Activated T-cell treated with anti-CD3 and anti-CD28 coated beads, Interleukin-2, amount 50 U/mL, for 1 hour (primary cell): ENCODE results near the gene SRSF6.
A peak's percentile ranks its signal among the peaks of the same experiment; 100 is the strongest.
"Not testable (repeated sequence)": the region's sequence is repeated elsewhere in the genome, so short reads cannot be mapped to it uniquely, and the experiment has no call there.

Experiments
- DNase-seq: peaks from one replicate; pipeline ENCODE4 v3.0.0-alpha.2; 2020

SRSF6 gene

GRCh38 chr20:43490038-43490437 is 32.3 kb downstream of the SRSF6 start:
- no peak for DNase-seq

- no peak for DNase-seq
These were observed 34.4 kb downstream of the SRSF6 start for GRCh38 chr20:43492101-43492500.

- no peak for DNase-seq
These were observed 37.7 kb downstream of the SRSF6 start for GRCh38 chr20:43495388-43495787.

- DNase-seq, result not testable (repeated sequence)
These were observed 44.3 kb downstream of the SRSF6 start for GRCh38 chr20:43502021-43502420.

GRCh38 chr20:43506238-43506637 is 48.5 kb downstream of the SRSF6 start:
- DNase-seq, result no peak

GRCh38 chr20:43507150-43508080 is 49.7 kb downstream of the SRSF6 start, which contains the start of gene L3MBTL1:
L3MBTL1 (plus strand) TSS chr20:43507697; CDS start chr20:43513504, 5,807 bp downstream.
- peak; percentile 25 for DNase-seq

GRCh38 chr20:43508106-43508505 is 50.4 kb downstream of the SRSF6 start:
- no peak for DNase-seq

- DNase-seq, result no peak
These were observed 50.9 kb downstream of the SRSF6 start for GRCh38 chr20:43508604-43509040.

GRCh38 chr20:43511879-43512278 is 54.2 kb downstream of the SRSF6 start:
- no peak for DNase-seq

- DNase-seq, result no peak
These were observed 55.8 kb downstream of the SRSF6 start for GRCh38 chr20:43513372-43513930.
